IPS-15b (cell line): ENCODE measurements around the gene HAUS6.
"Not testable (repeated sequence)": the region's sequence is repeated elsewhere in the genome, so short reads cannot be mapped to it uniquely, and the experiment has no call there.

ENCODE experiments used
- H3K27me3 ChIP-seq: one replicate; pipeline ENCODE4 v1.6.1; 2013; ENCODE audit warnings: low read length; ENCODE audit not compliant: control insufficient read depth, insufficient read depth
- H3K36me3 ChIP-seq: one replicate; pipeline ENCODE4 v1.6.1; 2013; ENCODE audit warnings: low read length; ENCODE audit not compliant: control insufficient read depth, insufficient read depth
- H3K4me1 ChIP-seq: one replicate; pipeline ENCODE4 v1.6.1; 2013; ENCODE audit warnings: mild to moderate bottlenecking, low read length; ENCODE audit not compliant: control insufficient read depth, insufficient read depth
- H3K4me3 ChIP-seq: one replicate; pipeline ENCODE4 v1.5.1; 2013; ENCODE audit warnings: low read depth, low read length
- H3K9ac ChIP-seq: one replicate; pipeline ENCODE4 v1.6.1; 2013; ENCODE audit warnings: low read depth, mild to moderate bottlenecking, low read length
- H3K9me3 ChIP-seq: one replicate; pipeline ENCODE4 v1.6.1; 2013; ENCODE audit warnings: mild to moderate bottlenecking, low read length; ENCODE audit not compliant: control insufficient read depth, insufficient read depth

HAUS6 gene

GRCh38 chr9:19113964-19114679, 11.4 kb upstream of the HAUS6 start:
- Histone ChIP-seq H3K4me3 (no peak overlapping the region), H3K9ac (no peak overlapping the region), H3K27me3 (no peaks in the 10 kb centered on the region), H3K9me3 (no peaks in the 10 kb centered on the region), H3K36me3 (peaks cover 25% of the 10 kb centered on the region), H3K4me1 (no peaks in the 10 kb centered on the region)

- H3K9ac ChIP-seq, H3K27me3 ChIP-seq, H3K4me3 ChIP-seq, H3K4me1 ChIP-seq, H3K9me3 ChIP-seq: not testable (repeated sequence)
- peaks cover 15% of the 10 kb centered on the region for H3K36me3 ChIP-seq
These were observed 10.4 kb upstream of the HAUS6 start for GRCh38 chr9:19113064-19113611.

GRCh38 chr9:19108038-19108437, 5.3 kb upstream of the HAUS6 start:
- Histone ChIP-seq H3K9me3 (no peaks in the 10 kb centered on the region), H3K9ac (no peak overlapping the region), H3K36me3 (no peaks in the 10 kb centered on the region), H3K4me3 (no peak overlapping the region), H3K4me1 (no peaks in the 10 kb centered on the region), H3K27me3 (no peaks in the 10 kb centered on the region)

- no peaks in the 10 kb centered on the region for H3K9me3 ChIP-seq
- H3K27me3 ChIP-seq: no peaks in the 10 kb centered on the region
- peaks cover 3% of the 10 kb centered on the region for H3K4me1 ChIP-seq
- H3K36me3 ChIP-seq: no peaks in the 10 kb centered on the region
- no peak overlapping the region for H3K4me3 ChIP-seq
- no peak overlapping the region for H3K9ac ChIP-seq
These were observed 2.0 kb upstream of the HAUS6 start for GRCh38 chr9:19104515-19105282.

- Histone ChIP-seq H3K9ac (peak overlapping the region; percentile 94), H3K4me1 (peaks cover 3% of the 10 kb centered on the region), H3K27me3 (no peaks in the 10 kb centered on the region)
These were observed 498 bp downstream of the HAUS6 start for GRCh38 chr9:19102181-19102630.

GRCh38 chr9:19101203-19101602, 1.5 kb downstream of the HAUS6 start:
- Histone ChIP-seq H3K4me1 (peaks cover 3% of the 10 kb centered on the region), H3K9me3 (no peaks in the 10 kb centered on the region), H3K27me3 (no peaks in the 10 kb centered on the region), H3K36me3 (no peaks in the 10 kb centered on the region), H3K4me3 (peak overlapping the region; percentile 87), H3K9ac (no peak overlapping the region)

More at GRCh38 chr9:19102181-19102630, 498 bp downstream of the HAUS6 start:
- no peaks in the 10 kb centered on the region for H3K9me3 ChIP-seq
- H3K4me3 ChIP-seq: peak overlapping the region; percentile 87
- H3K36me3 ChIP-seq: no peaks in the 10 kb centered on the region

GRCh38 chr9:19097431-19097830, 5.3 kb downstream of the HAUS6 start:
- not testable (repeated sequence) for H3K9me3 ChIP-seq, H3K9ac ChIP-seq, H3K4me3 ChIP-seq, H3K27me3 ChIP-seq, H3K4me1 ChIP-seq
- H3K36me3 ChIP-seq: peaks cover 13% of the 10 kb centered on the region

- no peaks in the 10 kb centered on the region for H3K4me1 ChIP-seq
- H3K4me3 ChIP-seq: no peak overlapping the region
- H3K9ac ChIP-seq: no peak overlapping the region
- no peaks in the 10 kb centered on the region for H3K9me3 ChIP-seq
- H3K36me3 ChIP-seq: peaks cover 18% of the 10 kb centered on the region
- no peaks in the 10 kb centered on the region for H3K27me3 ChIP-seq
These were observed 15.4 kb downstream of the HAUS6 start for GRCh38 chr9:19087106-19088000.

GRCh38 chr9:19085295-19085694, 17.4 kb downstream of the HAUS6 start:
- H3K4me3 ChIP-seq: no peak overlapping the region
- H3K9me3 ChIP-seq: no peaks in the 10 kb centered on the region
- H3K36me3 ChIP-seq: peaks cover 11% of the 10 kb centered on the region
- H3K9ac ChIP-seq: no peak overlapping the region
- no peaks in the 10 kb centered on the region for H3K4me1 ChIP-seq
- no peaks in the 10 kb centered on the region for H3K27me3 ChIP-seq

- Histone ChIP-seq H3K27me3 (no peaks in the 10 kb centered on the region), H3K36me3 (peaks cover 24% of the 10 kb centered on the region), H3K9me3 (no peaks in the 10 kb centered on the region), H3K9ac (no peak overlapping the region), H3K4me3 (no peak overlapping the region), H3K4me1 (no peaks in the 10 kb centered on the region)
These were observed 27.9 kb downstream of the HAUS6 start for GRCh38 chr9:19074836-19075235.

- Histone ChIP-seq H3K4me3 (no peak overlapping the region), H3K4me1 (no peaks in the 10 kb centered on the region), H3K36me3 (peaks cover 29% of the 10 kb centered on the region), H3K27me3 (no peaks in the 10 kb centered on the region), H3K9ac (no peak overlapping the region), H3K9me3 (no peaks in the 10 kb centered on the region)
These were observed 28.5 kb downstream of the HAUS6 start for GRCh38 chr9:19074229-19074628.
